K562 treated with DMSO at 1 percent for 48 hours (cell line): Measurements from ENCODE around the gene PM20D2. TPM values are rescaled to one million over a fixed set of nuclear protein-coding genes. Genes with fewer than 3 reads are reported as not detected.

Experiments used
- total RNA-seq: library from RNA; unstranded; fragments of 300-600 nt; gene quantifications from 2 replicates; pipeline ENCODE4 v1.2.3, GENCODE V29; 2022; ENCODE audit warnings: low replicate concordance; ENCODE audit errors: extremely low read depth

The PM20D2 gene
- total RNA-seq, result not detected in 2 replicates

GRCh38 chr6:89145956-89146717 lies at the start of gene PM20D2:
PM20D2 (plus strand) TSS chr6:89146055; CDS start chr6:89146145, 90 bp downstream.

GRCh38 chr6:89117211-89118108 lies 28.4 kb upstream of the PM20D2 start, which contains the start of gene SRSF12:
SRSF12 (minus strand) TSS chr6:89118071; CDS start chr6:89117887, 184 bp downstream.

Other genes starting within 250 kb of the PM20D2 start
- gene RNGTT, start 182.4 kb upstream of the PM20D2 start, total RNA-seq, result not detected in 2 replicates
- gene PNRC1, start 65.3 kb upstream of the PM20D2 start, total RNA-seq, result not detected in 2 replicates
- not detected in 2 replicates for gene SRSF12, start 28.0 kb upstream of the PM20D2 start, total RNA-seq
- not detected in 2 replicates for gene GABRR1, start 71.3 kb downstream of the PM20D2 start, total RNA-seq
- gene GABRR2, start 169.2 kb downstream of the PM20D2 start, total RNA-seq, result not detected in 2 replicates
- not detected in 2 replicates for gene UBE2J1, start 206.7 kb downstream of the PM20D2 start, total RNA-seq